Measurements from ENCODE around the gene GALNT15. TPM values are rescaled to one million over a fixed set of nuclear protein-coding genes. Genes with fewer than 3 reads are reported as not detected.

Gene GALNT15
- total and polyA plus RNA-seq, 12 donors = 0.55 to 30.5 (median 4.3) TPM

GRCh38 chr3:16221990-16222389 lies 47.5 kb downstream of the GALNT15 start:
- intact Hi-C loops (cut with DNase I) = no loop called here
- no peak for ATAC-seq
- no peak for TF ChIP-seq CTCF (IDR thresholded peaks at IDR 0.05)

GRCh38 chr3:16222547-16222946 lies 48.1 kb downstream of the GALNT15 start:
- no peak overlapping the region for H3K4me3 ChIP-seq
- peaks cover 0 to 11% (median 0%) of the 10 kb centered on the region in 9 donors for H3K4me1 ChIP-seq
- H3K27me3 ChIP-seq = no peaks in the 10 kb centered on the region
- no peak overlapping the region for H3K27ac ChIP-seq
- peaks cover 0 to 5% (median 0%) of the 10 kb centered on the region in 9 donors for H3K36me3 ChIP-seq
- 94 to 97% methylated on average over 2 of the region's 2 CpGs for WGBS, 2 donors
- intact Hi-C loops (cut with DNase I) = no loop called here
- TF ChIP-seq CTCF (IDR thresholded peaks at IDR 0.05) = no peak
- ATAC-seq (no peak), DNase-seq (no peak)
- H3K9me3 ChIP-seq = peaks cover 0 to 12% (median 0%) of the 10 kb centered on the region in 11 donors

More at GRCh38 chr3:16221990-16222389, 47.5 kb downstream of the GALNT15 start:
- Histone ChIP-seq H3K4me1 (peaks cover 0 to 11% (median 0%) of the 10 kb centered on the region in 9 donors), H3K27ac (no peak overlapping the region), H3K27me3 (no peaks in the 10 kb centered on the region), H3K36me3 (peaks cover 0 to 5% (median 0%) of the 10 kb centered on the region in 9 donors), H3K4me3 (no peak overlapping the region), H3K9me3 (peaks cover 0 to 12% (median 0%) of the 10 kb centered on the region in 11 donors)
- no peak for DNase-seq
- WGBS, 2 donors = 75 to 85% methylated on average over 3 of the region's 3 CpGs

GRCh38 chr3:16224325-16224724 lies 49.8 kb downstream of the GALNT15 start:
- no peaks in the 10 kb centered on the region for H3K27me3 ChIP-seq
- H3K9me3 ChIP-seq = peaks cover 0 to 12% (median 0%) of the 10 kb centered on the region in 11 donors
- peaks cover 0 to 5% (median 0%) of the 10 kb centered on the region in 9 donors for H3K36me3 ChIP-seq
- DNase-seq = no peak
- no peak overlapping the region for H3K27ac ChIP-seq
- ATAC-seq = no peak
- intact Hi-C loops (cut with DNase I) = no loop called here
- H3K4me1 ChIP-seq = peaks cover 0 to 11% (median 0%) of the 10 kb centered on the region in 9 donors
- 94% methylated on average over 2 of the region's 2 CpGs for WGBS, 2 donors
- no peak for TF ChIP-seq CTCF (IDR thresholded peaks at IDR 0.05)
- no peak overlapping the region for H3K4me3 ChIP-seq

GRCh38 chr3:16227566-16227965 lies 53.1 kb downstream of the GALNT15 start:
- Histone ChIP-seq H3K4me1 (peaks cover 0 to 11% (median 0%) of the 10 kb centered on the region in 9 donors), H3K27ac (no peak overlapping the region), H3K9me3 (peaks cover 0 to under 1% (median 0%) of the 10 kb centered on the region in 11 donors), H3K4me3 (no peak overlapping the region), H3K27me3 (no peaks in the 10 kb centered on the region), H3K36me3 (no peaks in the 10 kb centered on the region)
- no peak for TF ChIP-seq CTCF (IDR thresholded peaks at IDR 0.05)
- 55 to 73% methylated on average over 1 of the region's 1 CpG for WGBS, 2 donors
- ATAC-seq (no peak), DNase-seq (no peak)
- intact Hi-C loops (cut with DNase I) = loop anchor here in 1 of 10 donors (5.0 kb wide), 1 partner anchor 35 kb away; no protein-coding TSS in a partner anchor
